Measurements from ENCODE around the gene SPINT1.

Gene SPINT1, protein sequence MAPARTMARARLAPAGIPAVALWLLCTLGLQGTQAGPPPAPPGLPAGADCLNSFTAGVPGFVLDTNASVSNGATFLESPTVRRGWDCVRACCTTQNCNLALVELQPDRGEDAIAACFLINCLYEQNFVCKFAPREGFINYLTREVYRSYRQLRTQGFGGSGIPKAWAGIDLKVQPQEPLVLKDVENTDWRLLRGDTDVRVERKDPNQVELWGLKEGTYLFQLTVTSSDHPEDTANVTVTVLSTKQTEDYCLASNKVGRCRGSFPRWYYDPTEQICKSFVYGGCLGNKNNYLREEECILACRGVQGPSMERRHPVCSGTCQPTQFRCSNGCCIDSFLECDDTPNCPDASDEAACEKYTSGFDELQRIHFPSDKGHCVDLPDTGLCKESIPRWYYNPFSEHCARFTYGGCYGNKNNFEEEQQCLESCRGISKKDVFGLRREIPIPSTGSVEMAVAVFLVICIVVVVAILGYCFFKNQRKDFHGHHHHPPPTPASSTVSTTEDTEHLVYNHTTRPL

DNA sequence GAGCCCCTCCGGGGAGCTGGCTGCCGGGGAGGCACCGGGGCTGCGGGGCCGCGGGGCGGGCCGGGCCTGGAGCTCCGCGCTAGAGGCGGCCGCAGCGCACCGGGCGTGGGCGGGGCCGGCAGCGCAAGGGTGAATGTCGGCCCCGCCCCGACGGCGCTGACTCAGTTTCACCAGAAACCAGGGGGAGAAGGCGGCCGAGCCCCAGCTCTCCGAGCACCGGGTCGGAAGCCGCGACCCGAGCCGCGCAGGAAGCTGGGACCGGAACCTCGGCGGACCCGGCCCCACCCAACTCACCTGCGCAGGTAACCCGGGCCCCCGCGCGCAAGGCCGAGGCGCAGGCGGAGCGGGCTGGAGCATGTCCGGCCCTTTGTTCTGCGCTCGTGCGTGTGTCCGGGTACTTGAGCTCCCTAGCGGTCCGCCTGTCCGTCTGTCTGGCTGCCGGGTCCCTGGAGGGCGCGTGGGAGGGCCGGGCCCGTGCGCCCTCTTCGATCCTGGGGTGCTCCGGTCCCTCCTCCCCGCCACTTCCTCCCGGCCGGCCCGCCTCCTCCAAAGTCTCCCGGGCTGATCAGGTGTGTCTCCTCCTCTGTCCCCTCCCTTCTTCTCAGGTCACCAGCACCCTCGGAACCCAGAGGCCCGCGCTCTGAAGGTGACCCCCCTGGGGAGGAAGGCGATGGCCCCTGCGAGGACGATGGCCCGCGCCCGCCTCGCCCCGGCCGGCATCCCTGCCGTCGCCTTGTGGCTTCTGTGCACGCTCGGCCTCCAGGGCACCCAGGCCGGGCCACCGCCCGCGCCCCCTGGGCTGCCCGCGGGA, at the start of gene SPINT1:
Gene SPINT1 (plus strand): TSS at position 164 of the 811 bp plus-strand sequence. CDS start 507 bp downstream, at position 671.
- peak; percentile 46 for DNase-seq (ENCODE audit: low read depth)

DNA sequence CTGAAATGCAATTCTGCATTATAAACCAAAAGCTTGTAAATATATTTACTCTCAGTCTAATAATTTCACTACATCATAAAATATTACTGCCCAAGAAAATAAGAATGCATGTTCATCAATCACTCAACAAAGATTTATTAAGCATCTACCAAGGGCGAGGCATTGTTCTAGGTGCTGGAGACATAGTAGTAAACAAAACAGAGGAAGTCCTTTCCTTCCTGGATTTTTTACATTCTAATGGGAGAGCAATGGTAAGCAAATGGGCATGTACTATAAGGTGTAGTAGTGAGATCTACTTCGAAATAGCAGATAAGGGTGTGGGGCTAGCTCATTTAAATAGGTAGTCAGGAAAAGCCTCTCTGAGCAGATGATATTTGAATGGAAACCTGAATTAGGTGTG, 47.8 kb upstream of the SPINT1 start:
- DNase-seq (ENCODE audit: low read depth): no peak

- DNase-seq (ENCODE audit: low read depth): no peak
Observed at GRCh38 chr15:40796512-40796911, 47.3 kb upstream of the SPINT1 start.

- no peak for DNase-seq (ENCODE audit: low read depth)
Observed at GRCh38 chr15:40799523-40799922, 44.3 kb upstream of the SPINT1 start.

GRCh38 chr15:40803076-40803475, 40.8 kb upstream of the SPINT1 start:
- DNase-seq (ENCODE audit: low read depth): no peak

DNA sequence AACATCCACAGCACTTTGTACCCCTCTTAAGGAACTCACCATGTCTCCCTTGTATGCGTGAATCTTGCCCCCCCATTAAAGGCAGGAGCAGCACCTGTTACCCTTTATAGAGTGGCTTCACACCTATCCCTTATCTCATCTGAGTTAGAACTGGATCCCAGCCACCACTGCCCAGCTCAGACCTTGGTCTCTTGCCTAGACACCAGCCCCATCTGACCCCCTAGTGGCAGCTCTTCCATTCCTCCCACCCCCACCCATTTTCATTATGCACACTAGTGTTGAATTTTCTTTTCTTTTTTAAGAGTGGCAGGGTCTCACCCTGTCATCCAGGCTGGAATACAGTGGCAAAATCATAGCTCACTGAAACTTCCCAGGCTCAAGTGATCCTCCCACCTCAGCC, 40.2 kb upstream of the SPINT1 start:
- no peak for DNase-seq (ENCODE audit: low read depth)

- no peak for DNase-seq (ENCODE audit: low read depth)
Observed at GRCh38 chr15:40806672-40807027, 37.2 kb upstream of the SPINT1 start.

DNA sequence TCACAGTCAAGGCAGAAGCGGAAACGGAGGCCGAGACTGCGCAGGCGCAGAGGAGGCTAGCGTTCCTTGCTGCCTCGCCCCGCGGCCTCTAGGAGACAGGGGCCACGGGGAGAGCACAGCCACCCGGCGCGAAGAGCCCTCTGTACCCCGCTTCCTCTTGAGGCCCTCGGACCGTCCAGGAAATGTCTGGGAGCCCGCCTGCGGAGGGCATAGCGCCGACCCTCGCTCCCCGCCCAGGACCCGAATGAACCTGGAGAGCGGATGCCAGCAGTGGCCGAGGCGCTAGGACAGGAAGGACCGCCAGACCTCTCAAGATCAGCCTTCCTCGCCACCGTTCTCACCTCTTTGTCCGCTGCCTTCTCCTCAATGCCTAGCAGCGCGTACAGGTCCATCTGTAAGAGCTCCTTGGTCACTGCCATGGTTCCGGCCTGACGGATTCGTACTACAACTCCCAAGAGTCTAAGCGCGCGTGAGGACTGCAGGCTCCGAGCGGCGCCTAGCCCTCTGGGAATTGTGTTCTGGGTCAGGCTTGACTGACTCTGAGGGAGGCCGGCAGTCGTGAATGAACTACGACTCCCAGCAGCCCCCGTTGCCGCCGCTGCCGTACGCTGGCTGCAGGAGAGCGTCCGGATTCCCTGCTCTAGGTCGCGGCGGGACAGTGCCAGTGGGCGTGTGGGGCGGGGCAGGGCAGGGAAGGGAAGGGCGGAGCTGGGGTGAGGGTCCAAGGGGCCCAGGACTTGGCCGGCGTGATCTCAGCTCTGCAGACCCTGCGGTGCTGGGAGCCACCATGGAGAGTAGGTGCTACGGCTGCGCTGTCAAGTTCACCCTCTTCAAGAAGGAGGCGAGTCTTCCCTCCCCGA, 36.6 kb upstream of the SPINT1 start, which contains the start of the genes DNAJC17 and ZFYVE19:
Gene DNAJC17 (minus strand): TSS at position 446 of the 860 bp plus-strand sequence. CDS start 27 bp downstream, at position 419.
Gene ZFYVE19 (plus strand): TSS at position 62 of the 860 bp plus-strand sequence. CDS start 501 bp downstream, at position 563.
- DNase-seq (ENCODE audit: low read depth): peak; percentile 92

- no peak for DNase-seq (ENCODE audit: low read depth)
Observed at GRCh38 chr15:40807888-40808461, 35.9 kb upstream of the SPINT1 start.

DNA sequence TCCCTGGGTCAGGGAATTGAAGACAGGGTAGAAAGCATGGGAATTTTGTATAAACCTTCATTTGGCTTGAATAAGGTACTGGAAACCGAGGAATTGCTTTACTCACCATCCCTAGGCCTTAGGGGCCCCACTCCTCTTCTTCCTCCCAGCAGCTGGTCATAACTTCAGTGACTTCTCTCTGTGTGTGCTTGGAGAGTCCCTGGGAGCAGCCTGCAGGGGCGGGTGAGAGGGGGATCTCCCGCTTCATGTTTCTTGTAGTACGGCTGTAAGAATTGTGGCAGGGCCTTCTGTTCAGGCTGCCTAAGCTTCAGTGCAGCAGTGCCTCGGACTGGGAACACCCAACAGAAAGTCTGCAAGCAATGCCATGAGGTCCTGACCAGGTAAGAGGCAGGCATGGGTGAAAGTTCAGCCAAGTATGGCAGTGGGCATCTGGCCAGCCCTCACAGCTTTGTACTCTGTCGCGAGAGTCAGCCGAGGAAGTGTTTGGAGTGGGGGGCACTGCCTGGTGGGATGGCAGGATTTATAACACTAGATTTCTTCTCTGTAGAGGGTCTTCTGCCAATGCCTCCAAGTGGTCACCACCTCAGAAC, 34.9 kb upstream of the SPINT1 start:
- no peak for DNase-seq (ENCODE audit: low read depth)

GRCh38 chr15:40812721-40813425, 31.0 kb upstream of the SPINT1 start:
- no peak for DNase-seq (ENCODE audit: low read depth)

GRCh38 chr15:40815042-40815698, 28.7 kb upstream of the SPINT1 start:
- no peak for DNase-seq (ENCODE audit: low read depth)

- no peak for DNase-seq (ENCODE audit: low read depth)
Observed at GRCh38 chr15:40819048-40819447, 24.8 kb upstream of the SPINT1 start.

- no peak for DNase-seq (ENCODE audit: low read depth)
Observed at GRCh38 chr15:40821195-40821594, 22.7 kb upstream of the SPINT1 start.

GRCh38 chr15:40823572-40824343, 20.1 kb upstream of the SPINT1 start:
- DNase-seq (ENCODE audit: low read depth): no peak

- no peak for DNase-seq (ENCODE audit: low read depth)
Observed at GRCh38 chr15:40825661-40826422, 18.0 kb upstream of the SPINT1 start.

- no peak for DNase-seq (ENCODE audit: low read depth)
Observed at GRCh38 chr15:40826423-40827075, 17.3 kb upstream of the SPINT1 start.

Data from stimulated activated CD8-positive, alpha-beta memory T cell treated with anti-CD3 and anti-CD28 coated beads, Interleukin-7, amount 100 ng/mL, for 24 hours (primary cell).